Neuronal stem cell (in vitro differentiated cells): Measurements from ENCODE around the gene PEX12.

Experiments used
- DNase-seq: peaks from one replicate; pipeline ENCODE4 v3.0.0-alpha.2; 2013; ENCODE audit warnings: low spot score
- H2AFZ ChIP-seq: one replicate; pipeline ENCODE4 v1.6.1; 2013; ENCODE audit warnings: mild to moderate bottlenecking, low read length, inconsistent platforms
- H2AK5ac ChIP-seq: 2 replicates; pipeline ENCODE4 v1.6.1; 2013; ENCODE audit warnings: low read depth, mild to moderate bottlenecking, inconsistent platforms, low read length, moderate library complexity, mixed read lengths
- H2BK120ac ChIP-seq: 2 replicates; pipeline ENCODE4 v1.6.1; 2013; ENCODE audit warnings: low read depth, mild to moderate bottlenecking, inconsistent platforms, low read length, moderate library complexity, mixed read lengths
- H2BK12ac ChIP-seq: one replicate; pipeline ENCODE4 v1.6.1; 2013; ENCODE audit warnings: low read length, inconsistent platforms
- H2BK15ac ChIP-seq: 2 replicates; pipeline ENCODE4 v1.6.1; 2013; ENCODE audit warnings: mild to moderate bottlenecking, low read length, inconsistent platforms, mixed read lengths
- H2BK5ac ChIP-seq: one replicate; pipeline ENCODE4 v1.6.1; 2013; ENCODE audit warnings: inconsistent platforms, mild to moderate bottlenecking, low read length, moderate library complexity
- H3K14ac ChIP-seq: one replicate; pipeline ENCODE4 v1.6.1; 2013; ENCODE audit warnings: low read length, inconsistent platforms
- H3K18ac ChIP-seq: 2 replicates; pipeline ENCODE4 v1.6.1; 2013; ENCODE audit warnings: low read length, inconsistent platforms
- H3K23ac ChIP-seq: 2 replicates; pipeline ENCODE4 v1.6.1; 2013; ENCODE audit warnings: low read depth, mild to moderate bottlenecking, mixed read lengths, low read length, inconsistent platforms; ENCODE audit not compliant: poor library complexity
- H3K27ac ChIP-seq: replicated peaks from 3 replicates; pipeline ENCODE4 v1.5.1; 2013; ENCODE audit warnings: low read length, inconsistent platforms
- H3K27me3 ChIP-seq, 3 experiments: 2 replicates each; pipeline ENCODE4 v1.6.1; 2013; ENCODE audit warnings: low read length in 3 of 3, mild to moderate bottlenecking in 2 of 3, inconsistent platforms in 1 of 3, low read depth in 1 of 3, mixed read lengths in 1 of 3, moderate library complexity in 1 of 3; ENCODE audit not compliant: control insufficient read depth in 3 of 3, insufficient read depth in 3 of 3
- H3K36me3 ChIP-seq, 2 donors: replicated peaks in 1 of 2; 2 replicates each; pipeline ENCODE4 v1.6.1; 2013; ENCODE audit warnings: low read length in 2 of 2; ENCODE audit not compliant: control insufficient read depth in 2 of 2, insufficient read depth in 2 of 2
- H3K4ac ChIP-seq: 2 replicates; pipeline ENCODE4 v1.6.1; 2013; ENCODE audit warnings: inconsistent platforms, mild to moderate bottlenecking, low read length, moderate library complexity
- H3K4me1 ChIP-seq, 2 donors: 1 replicate in 1 of 2; 2 replicates in 1 of 2; pipeline ENCODE4 v1.6.1; 2013; ENCODE audit warnings: low read length in 2 of 2, low read depth in 1 of 2; ENCODE audit not compliant: control insufficient read depth in 2 of 2, insufficient read depth in 1 of 2
- H3K4me2 ChIP-seq: one replicate; pipeline ENCODE4 v1.6.1; 2013; ENCODE audit warnings: mild to moderate bottlenecking, low read length, inconsistent platforms; ENCODE audit not compliant: insufficient read depth, poor library complexity, severe bottlenecking
- H3K4me3 ChIP-seq, 2 donors: 2 replicates each; pipeline ENCODE4 v1.5.1; 2013; ENCODE audit warnings: low read length in 2 of 2, mild to moderate bottlenecking in 2 of 2, inconsistent platforms in 1 of 2, moderate library complexity in 1 of 2
- H3K79me1 ChIP-seq: one replicate; pipeline ENCODE4 v1.6.1; 2013; ENCODE audit warnings: low read depth, mild to moderate bottlenecking, inconsistent platforms, low read length, moderate library complexity
- H3K9ac ChIP-seq: one replicate; pipeline ENCODE4 v1.6.1; 2013; ENCODE audit warnings: mild to moderate bottlenecking, low read depth, low read length, inconsistent platforms; ENCODE audit not compliant: poor library complexity
- H3K9me3 ChIP-seq, 2 donors: replicated peaks in 1 of 2; 2 replicates each; pipeline versions ENCODE3 to v1.6.1; 2013; ENCODE audit warnings: low read length in 2 of 2, mild to moderate bottlenecking in 2 of 2, inconsistent platforms in 1 of 2, low read depth in 1 of 2, mixed read lengths in 1 of 2, moderate library complexity in 1 of 2; ENCODE audit not compliant: control insufficient read depth in 2 of 2, insufficient read depth in 1 of 2
- H4K8ac ChIP-seq: one replicate; pipeline ENCODE4 v1.6.1; 2013; ENCODE audit warnings: low read depth, mild to moderate bottlenecking, inconsistent platforms, low read length, moderate library complexity
- H4K91ac ChIP-seq: one replicate; pipeline ENCODE4 v1.6.1; 2013; ENCODE audit warnings: low read length, low read depth, mild to moderate bottlenecking, inconsistent platforms; ENCODE audit not compliant: poor library complexity
- WGBS, 2 donors: extraction: QIAGEN DNeasy Blood & Tissue Kit; methylation state at CpG; one replicate each; pipeline ENCODE4 v1.1.7; 2013; ENCODE audit warnings: missing lambda C conversion rate in 2 of 2, mixed read lengths in 1 of 2; ENCODE audit not compliant: insufficient read length in 2 of 2, insufficient replicate concordance in 1 of 2; ENCODE audit errors: extremely low coverage in 2 of 2; 5-methylcytosine and 5-hydroxymethylcytosine counted together

The PEX12 gene

GRCh38 chr17:35559495-35560210 lies 18.7 kb downstream of the PEX12 start:
- Histone ChIP-seq H3K18ac (no peak overlapping the region), H4K91ac (no peak overlapping the region), H2BK12ac (no peak overlapping the region), H3K36me3 (no peaks in the 10 kb centered on the region), H3K4me1 (no peaks in the 10 kb centered on the region), H3K4me3 (no peak overlapping the region), H2BK15ac (no peak overlapping the region), H2BK120ac (no peak overlapping the region), H3K9ac (no peak overlapping the region), H2BK5ac (no peak overlapping the region), H3K4me2 (no peak overlapping the region), H3K27me3 (peaks cover 0 to 23% (median 0%) of the 10 kb centered on the region in 3 experiments), H3K14ac (no peak overlapping the region), H3K4ac (no peak overlapping the region), H3K9me3 (no peaks in the 10 kb centered on the region), H2AFZ (no peak overlapping the region), H2AK5ac (no peak overlapping the region), H3K79me1 (no peaks in the 10 kb centered on the region), H3K27ac (no peak overlapping the region), H3K23ac (no peak overlapping the region), H4K8ac (no peak overlapping the region)
- no CpG with 5 or more reads among the region's 2 CpGs for WGBS, 2 donors
- DNase-seq = no peak

- Histone ChIP-seq H3K27me3 (peaks cover 0 to 11% (median 0%) of the 10 kb centered on the region in 3 experiments), H3K27ac (no peak overlapping the region), H3K79me1 (no peaks in the 10 kb centered on the region), H3K23ac (no peak overlapping the region), H2AFZ (no peak overlapping the region), H3K36me3 (no peaks in the 10 kb centered on the region), H3K14ac (no peak overlapping the region), H3K4me1 (no peaks in the 10 kb centered on the region), H3K4me3 (no peak overlapping the region), H2BK120ac (no peak overlapping the region), H3K4ac (no peak overlapping the region), H2BK5ac (no peak overlapping the region), H4K8ac (no peak overlapping the region), H3K18ac (no peak overlapping the region), H2BK15ac (no peak overlapping the region), H4K91ac (no peak overlapping the region), H2BK12ac (no peak overlapping the region), H3K4me2 (no peak overlapping the region), H3K9me3 (no peaks in the 10 kb centered on the region), H3K9ac (no peak overlapping the region), H2AK5ac (no peak overlapping the region)
- no peak for DNase-seq
- WGBS, 2 donors = no CpG with 5 or more reads among the region's 3 CpGs
Measured at GRCh38 chr17:35557353-35557752, 21.0 kb downstream of the PEX12 start.

GRCh38 chr17:35555691-35556090 lies 22.7 kb downstream of the PEX12 start:
- Histone ChIP-seq H3K79me1 (no peaks in the 10 kb centered on the region), H2BK120ac (no peak overlapping the region), H3K18ac (no peak overlapping the region), H2BK5ac (no peak overlapping the region), H3K4me1 (no peaks in the 10 kb centered on the region), H2BK15ac (no peak overlapping the region), H3K9me3 (no peaks in the 10 kb centered on the region), H4K8ac (no peak overlapping the region), H3K14ac (no peak overlapping the region), H3K27ac (no peak overlapping the region), H2AK5ac (no peak overlapping the region), H4K91ac (no peak overlapping the region), H3K9ac (no peak overlapping the region), H3K27me3 (peaks cover 0 to 9% (median 0%) of the 10 kb centered on the region in 3 experiments), H3K36me3 (no peaks in the 10 kb centered on the region), H3K4ac (no peak overlapping the region), H3K23ac (no peak overlapping the region), H2AFZ (no peak overlapping the region), H3K4me2 (no peak overlapping the region), H2BK12ac (no peak overlapping the region), H3K4me3 (no peak overlapping the region)
- no CpG with 5 or more reads among the region's 5 CpGs for WGBS, 2 donors
- no peak for DNase-seq

GRCh38 chr17:35554668-35555067 lies 23.7 kb downstream of the PEX12 start:
- no peak overlapping the region for H4K91ac ChIP-seq
- no peak overlapping the region for H2BK5ac ChIP-seq
- DNase-seq = no peak
- no peak overlapping the region for H2BK12ac ChIP-seq
- H3K18ac ChIP-seq = no peak overlapping the region
- H3K4me1 ChIP-seq = no peaks in the 10 kb centered on the region
- H2AFZ ChIP-seq = no peak overlapping the region
- WGBS, 2 donors = no CpG with 5 or more reads among the region's 5 CpGs
- no peaks in the 10 kb centered on the region for H3K36me3 ChIP-seq
- H3K9ac ChIP-seq = no peak overlapping the region
- no peak overlapping the region for H2BK15ac ChIP-seq
- H3K27ac ChIP-seq = no peak overlapping the region
- H3K14ac ChIP-seq = no peak overlapping the region
- H3K23ac ChIP-seq = no peak overlapping the region
- H3K4me2 ChIP-seq = no peak overlapping the region
- H3K4ac ChIP-seq = no peak overlapping the region
- peaks cover 0 to 13% (median 0%) of the 10 kb centered on the region in 3 experiments for H3K27me3 ChIP-seq
- H3K4me3 ChIP-seq = no peak overlapping the region
- H3K9me3 ChIP-seq = no peaks in the 10 kb centered on the region
- H3K79me1 ChIP-seq = no peaks in the 10 kb centered on the region
- H2AK5ac ChIP-seq = no peak overlapping the region
- H2BK120ac ChIP-seq = no peak overlapping the region
- H4K8ac ChIP-seq = no peak overlapping the region
